CD1c-positive myeloid dendritic cell (primary cell): ENCODE measurements around the gene ADGRG6.

Experiments
- DNase-seq: peaks from one replicate; pipeline ENCODE4 v3.0.0-alpha.2; 2016; ENCODE audit errors: extremely low spot score

The ADGRG6 gene

DNA sequence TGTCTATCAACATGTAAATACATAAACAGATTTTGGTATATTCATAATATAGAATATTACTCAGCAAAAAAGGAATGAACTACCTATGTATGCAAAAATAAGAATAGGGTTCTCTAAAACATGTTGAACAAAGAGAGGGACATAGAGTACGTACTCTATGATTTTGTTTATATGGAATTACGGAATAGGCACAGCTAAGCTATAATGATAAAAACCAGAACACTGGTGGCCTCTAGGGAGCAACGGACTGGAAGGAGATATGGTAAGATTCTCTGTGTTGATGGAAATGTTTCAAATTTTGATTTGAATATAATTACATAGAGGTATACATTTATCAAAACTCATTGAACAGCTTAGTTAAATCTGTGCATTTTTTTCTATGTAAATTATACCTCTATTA, 19.6 kb downstream of the ADGRG6 start:
- no peak for DNase-seq

GRCh38 chr6:142322066-142322465, 20.3 kb downstream of the ADGRG6 start:
- DNase-seq = no peak

GRCh38 chr6:142322504-142323198, 20.8 kb downstream of the ADGRG6 start:
- no peak for DNase-seq

DNA sequence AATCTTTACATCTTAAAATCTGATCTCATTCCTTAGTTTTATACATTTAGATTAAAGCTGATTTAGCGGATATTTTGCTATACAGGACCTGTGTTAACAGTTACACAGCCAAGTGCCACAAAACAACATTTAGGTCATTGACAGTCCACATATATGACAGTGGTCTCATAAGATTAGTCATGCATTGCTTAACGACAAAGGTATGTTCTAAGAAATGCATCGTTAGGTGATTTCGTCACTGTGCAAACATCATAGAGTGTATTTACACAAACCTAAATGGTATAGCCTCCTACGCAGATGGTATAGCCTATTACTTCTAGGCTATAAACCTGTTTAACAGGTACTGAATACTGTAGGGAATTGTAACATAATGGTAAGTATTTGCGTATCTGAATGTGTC, 21.6 kb downstream of the ADGRG6 start:
- DNase-seq = no peak

DNA sequence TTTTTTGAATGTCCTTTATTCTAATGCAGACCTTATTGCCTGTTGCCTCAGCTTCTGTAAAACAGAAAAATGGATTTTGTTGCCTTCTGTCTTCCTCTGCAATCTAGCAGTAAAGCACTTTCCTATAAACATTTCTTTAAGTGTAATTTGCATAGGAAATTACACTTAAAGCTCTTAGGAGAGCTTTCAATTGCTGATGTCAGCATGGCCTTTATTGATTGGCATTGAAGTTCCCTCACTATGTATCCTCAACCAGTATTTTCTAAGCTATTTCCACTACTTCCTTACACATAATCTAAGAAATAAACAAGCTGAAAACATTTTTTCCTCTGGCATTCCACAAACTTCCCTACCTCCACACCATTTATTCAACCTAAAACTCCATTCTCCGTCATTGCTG, 22.3 kb downstream of the ADGRG6 start:
- no peak for DNase-seq

- DNase-seq = no peak
These were observed 23.3 kb downstream of the ADGRG6 start for GRCh38 chr6:142325111-142325510.

GRCh38 chr6:142326540-142326939, 24.7 kb downstream of the ADGRG6 start:
- no peak for DNase-seq

GRCh38 chr6:142328070-142328469, 26.3 kb downstream of the ADGRG6 start:
- DNase-seq = no peak

GRCh38 chr6:142329486-142330113, 27.8 kb downstream of the ADGRG6 start:
- no peak for DNase-seq

DNA sequence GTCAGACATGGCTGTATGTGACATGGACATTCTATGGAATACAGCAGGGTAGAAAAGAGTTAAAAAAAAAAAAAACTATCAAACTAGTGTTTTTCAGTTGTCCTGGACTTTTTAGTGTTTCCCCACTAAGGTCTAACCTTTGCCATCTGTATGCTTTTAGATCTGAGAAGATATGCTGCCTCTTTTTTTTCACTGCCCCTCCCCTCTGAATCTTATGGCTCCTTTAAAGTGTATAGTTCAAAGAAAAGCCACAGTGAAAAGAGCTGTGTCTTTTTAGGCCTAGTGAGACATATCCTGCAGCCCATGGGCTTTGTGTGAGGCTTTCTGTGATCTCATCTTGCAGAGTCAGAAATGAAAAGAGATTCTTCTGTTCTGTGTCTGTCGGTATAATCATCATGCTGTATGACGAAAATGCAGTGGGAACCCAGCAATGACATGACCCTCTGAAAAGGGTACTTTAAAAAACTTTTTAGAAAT, 29.3 kb downstream of the ADGRG6 start:
- no peak for DNase-seq

DNA sequence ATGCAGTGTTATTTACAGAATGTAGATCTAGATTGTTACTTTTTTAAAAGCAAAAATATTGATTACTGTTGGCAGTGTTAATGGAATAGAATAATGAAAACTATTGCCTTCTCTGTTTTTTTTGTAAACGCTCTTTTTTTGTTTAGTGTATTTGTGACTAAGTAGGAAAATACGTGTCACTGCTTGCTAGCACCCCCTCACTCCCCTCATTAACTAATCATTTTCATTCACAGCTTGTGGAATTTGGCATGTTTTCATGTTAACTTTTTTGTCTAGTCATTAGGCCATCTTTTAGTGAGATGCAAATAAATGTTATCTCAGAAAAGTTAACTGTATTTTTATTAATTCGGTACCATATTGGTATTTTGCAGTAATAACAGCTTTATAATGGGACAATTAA, 29.8 kb downstream of the ADGRG6 start:
- no peak for DNase-seq

GRCh38 chr6:142332393-142333098, 30.7 kb downstream of the ADGRG6 start:
- no peak for DNase-seq

- no peak for DNase-seq
These were observed 31.6 kb downstream of the ADGRG6 start for GRCh38 chr6:142333431-142333830.

DNA sequence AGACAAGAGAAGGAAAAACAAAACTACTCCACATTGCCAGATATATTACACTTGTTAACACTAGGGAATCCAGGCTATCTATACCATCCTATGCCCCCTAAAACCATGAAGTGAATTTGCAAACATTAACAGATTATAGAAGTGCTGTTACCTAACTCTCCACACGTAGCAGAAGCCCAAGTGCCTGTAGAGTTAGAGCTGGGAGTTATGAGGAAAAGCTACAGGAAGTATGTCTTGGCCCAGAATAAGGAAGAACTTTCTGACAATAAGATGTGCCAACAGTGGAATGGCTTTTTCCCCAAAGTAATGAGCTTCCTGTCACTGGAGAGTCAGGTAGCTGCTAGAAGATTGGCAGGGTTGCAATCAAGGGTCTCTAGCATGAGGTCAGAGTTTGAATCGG, 32.5 kb downstream of the ADGRG6 start:
- DNase-seq = peak; percentile 6

DNA sequence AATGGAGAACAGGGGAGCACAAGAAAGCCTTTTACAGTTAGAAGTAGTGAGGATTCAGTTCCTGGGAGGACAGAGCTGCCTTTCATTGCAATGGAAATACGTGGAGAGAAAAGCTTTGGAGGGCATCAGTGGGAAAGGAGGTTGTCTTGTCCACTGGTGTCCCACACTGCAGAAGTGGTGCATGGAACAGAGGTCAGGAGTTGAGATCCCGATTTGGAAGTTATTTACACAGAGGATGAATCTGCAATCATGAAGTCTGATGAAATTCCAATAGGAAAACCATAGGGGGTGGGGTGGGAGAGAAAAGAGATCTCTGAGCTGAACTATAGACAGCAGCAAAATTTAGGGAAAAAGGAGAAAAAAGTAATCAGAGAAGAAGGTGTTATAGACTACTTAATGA, 33.6 kb downstream of the ADGRG6 start:
- no peak for DNase-seq

GRCh38 chr6:142336183-142336582, 34.4 kb downstream of the ADGRG6 start:
- no peak for DNase-seq

GRCh38 chr6:142336787-142337186, 35.0 kb downstream of the ADGRG6 start:
- DNase-seq = no peak

DNA sequence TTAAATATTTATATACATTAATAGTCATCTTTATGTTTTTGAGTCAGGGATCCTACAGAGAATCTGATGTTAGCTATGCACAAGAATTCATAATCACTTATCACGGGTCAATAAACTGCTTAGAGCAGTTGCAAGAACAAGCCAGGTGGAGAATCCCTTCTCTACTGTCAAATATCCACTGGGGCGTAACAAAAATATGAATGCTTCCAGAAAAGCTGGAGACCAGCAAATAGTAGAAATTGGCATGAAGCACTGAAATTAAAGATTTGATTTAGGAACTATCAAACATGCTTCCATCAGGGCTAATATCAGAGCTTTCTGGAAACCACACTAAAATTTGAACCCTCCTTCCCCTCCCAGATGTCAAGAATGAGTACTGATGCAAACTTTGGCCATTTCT, 37.3 kb downstream of the ADGRG6 start:
- no peak for DNase-seq

DNA sequence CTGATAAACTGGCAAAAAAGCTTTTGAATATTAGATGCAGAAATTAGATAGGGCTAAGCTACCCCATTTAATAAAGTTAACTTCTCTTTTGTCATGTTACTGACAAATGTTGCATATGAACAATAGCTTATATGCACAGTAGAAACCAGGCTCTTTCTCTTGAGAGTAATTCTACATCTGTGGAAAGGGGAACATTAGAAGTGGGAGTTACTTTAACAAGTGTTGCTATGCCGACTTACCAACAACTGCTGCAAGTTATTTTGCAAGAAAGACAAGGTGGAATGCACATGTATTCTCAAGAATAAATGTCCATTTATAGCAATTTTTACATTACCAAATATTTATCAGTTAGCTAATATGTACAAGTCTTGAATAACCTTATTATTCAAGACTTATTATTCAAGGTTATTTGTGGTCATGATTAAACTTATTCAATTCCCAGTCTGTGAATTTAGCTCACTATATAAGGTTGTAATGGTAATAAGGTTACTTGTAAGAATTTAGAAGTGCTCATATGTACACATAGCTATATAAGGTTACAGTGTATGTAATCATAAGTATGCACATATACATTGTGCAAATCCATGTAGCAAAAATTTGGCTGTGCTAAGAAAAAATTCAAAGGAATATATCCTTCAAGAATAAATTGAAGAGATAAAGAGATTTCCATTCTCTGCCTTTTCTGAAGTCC, 38.3 kb downstream of the ADGRG6 start:
- no peak for DNase-seq

GRCh38 chr6:142341855-142342330, 40.1 kb downstream of the ADGRG6 start:
- no peak for DNase-seq

- DNase-seq = no peak
These were observed 41.2 kb downstream of the ADGRG6 start for GRCh38 chr6:142342986-142343385.

DNA sequence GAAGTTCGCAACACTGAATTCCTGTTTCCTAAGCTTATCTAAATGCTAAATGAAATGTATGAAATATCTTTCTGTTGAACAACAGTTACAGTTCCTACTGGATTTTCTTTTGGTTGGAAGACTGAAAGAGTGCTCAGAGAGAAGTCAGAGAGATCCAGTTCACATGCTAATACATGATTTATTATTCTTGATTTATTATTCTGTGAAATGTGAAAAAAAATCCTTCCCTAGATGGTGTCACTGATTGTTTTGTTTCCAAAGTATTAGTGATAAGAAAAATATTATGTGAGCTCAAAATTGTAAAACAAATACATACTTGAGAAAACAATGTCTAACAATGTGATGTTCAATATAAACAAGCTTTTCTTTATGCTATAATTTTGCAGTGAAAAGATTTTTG, 42.1 kb downstream of the ADGRG6 start:
- no peak for DNase-seq
